OCI-LY7 (cell line): ENCODE measurements around the gene CD80.

ENCODE experiments used
- EZH2phosphoT487 ChIP-seq: fragments of 200-600 bp; sonication (generic); IDR thresholded peaks from 2 replicates; pipeline ENCODE4 v1.6.1; 2018; ENCODE audit warnings: low read depth, borderline replicate concordance, mild to moderate bottlenecking, mixed run types, antibody characterized with exemption, low read length, moderate library complexity, mixed read lengths
- TF ChIP-seq, protein P1 (sequence below): fragments of 200-600 bp; sonication (generic); conservative IDR thresholded peaks from 2 replicates; pipeline ENCODE4 v1.5.1; 2014; ENCODE audit warnings: mild to moderate bottlenecking, antibody characterized with exemption, low read length, moderate library complexity, mixed read lengths

DNA sequence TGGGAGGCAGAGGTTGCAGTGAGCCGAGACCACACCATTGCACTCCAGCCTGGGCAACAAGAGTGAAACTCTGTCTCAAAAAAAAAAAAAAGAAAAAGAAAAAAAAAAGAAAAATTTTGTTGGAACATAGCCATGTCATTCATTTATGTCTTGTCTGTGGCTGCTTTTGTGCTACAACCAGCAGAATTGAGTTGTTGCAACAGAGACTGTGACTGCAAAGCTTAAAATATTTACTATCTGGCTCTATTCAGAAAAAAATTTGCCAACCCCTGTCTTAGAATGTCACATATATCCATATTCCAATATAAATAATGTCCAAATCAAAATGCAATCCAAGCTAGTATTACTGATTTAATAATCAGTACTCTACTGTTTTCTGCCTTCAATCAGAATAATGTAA lies 25.1 kb downstream of the CD80 start:
- TF ChIP-seq, protein P1, sequence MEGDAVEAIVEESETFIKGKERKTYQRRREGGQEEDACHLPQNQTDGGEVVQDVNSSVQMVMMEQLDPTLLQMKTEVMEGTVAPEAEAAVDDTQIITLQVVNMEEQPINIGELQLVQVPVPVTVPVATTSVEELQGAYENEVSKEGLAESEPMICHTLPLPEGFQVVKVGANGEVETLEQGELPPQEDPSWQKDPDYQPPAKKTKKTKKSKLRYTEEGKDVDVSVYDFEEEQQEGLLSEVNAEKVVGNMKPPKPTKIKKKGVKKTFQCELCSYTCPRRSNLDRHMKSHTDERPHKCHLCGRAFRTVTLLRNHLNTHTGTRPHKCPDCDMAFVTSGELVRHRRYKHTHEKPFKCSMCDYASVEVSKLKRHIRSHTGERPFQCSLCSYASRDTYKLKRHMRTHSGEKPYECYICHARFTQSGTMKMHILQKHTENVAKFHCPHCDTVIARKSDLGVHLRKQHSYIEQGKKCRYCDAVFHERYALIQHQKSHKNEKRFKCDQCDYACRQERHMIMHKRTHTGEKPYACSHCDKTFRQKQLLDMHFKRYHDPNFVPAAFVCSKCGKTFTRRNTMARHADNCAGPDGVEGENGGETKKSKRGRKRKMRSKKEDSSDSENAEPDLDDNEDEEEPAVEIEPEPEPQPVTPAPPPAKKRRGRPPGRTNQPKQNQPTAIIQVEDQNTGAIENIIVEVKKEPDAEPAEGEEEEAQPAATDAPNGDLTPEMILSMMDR: no peak
- TF ChIP-seq EZH2phosphoT487: no peak
